Renal pelvis (tissue), 4 donors: Measurements from ENCODE around the gene SSTR5. TPM values are rescaled to one million over a fixed set of nuclear protein-coding genes. Genes with fewer than 3 reads are reported as not detected.

Experiments
- DNase-seq: peaks from one replicate; pipeline ENCODE4 v3.0.0-alpha.2; 2013
- polyA plus RNA-seq, 3 donors: library from polyadenylated mRNA; unstranded; fragments of 120-200 nt; gene quantifications; one replicate each; pipeline ENCODE4 v1.2.1, GENCODE V29; 2013; ENCODE audit not compliant: insufficient read length in 3 of 3

SSTR5 gene
- polyA plus RNA-seq, 3 donors, result 0.16 to 0.43 (median 0.17) TPM

DNA sequence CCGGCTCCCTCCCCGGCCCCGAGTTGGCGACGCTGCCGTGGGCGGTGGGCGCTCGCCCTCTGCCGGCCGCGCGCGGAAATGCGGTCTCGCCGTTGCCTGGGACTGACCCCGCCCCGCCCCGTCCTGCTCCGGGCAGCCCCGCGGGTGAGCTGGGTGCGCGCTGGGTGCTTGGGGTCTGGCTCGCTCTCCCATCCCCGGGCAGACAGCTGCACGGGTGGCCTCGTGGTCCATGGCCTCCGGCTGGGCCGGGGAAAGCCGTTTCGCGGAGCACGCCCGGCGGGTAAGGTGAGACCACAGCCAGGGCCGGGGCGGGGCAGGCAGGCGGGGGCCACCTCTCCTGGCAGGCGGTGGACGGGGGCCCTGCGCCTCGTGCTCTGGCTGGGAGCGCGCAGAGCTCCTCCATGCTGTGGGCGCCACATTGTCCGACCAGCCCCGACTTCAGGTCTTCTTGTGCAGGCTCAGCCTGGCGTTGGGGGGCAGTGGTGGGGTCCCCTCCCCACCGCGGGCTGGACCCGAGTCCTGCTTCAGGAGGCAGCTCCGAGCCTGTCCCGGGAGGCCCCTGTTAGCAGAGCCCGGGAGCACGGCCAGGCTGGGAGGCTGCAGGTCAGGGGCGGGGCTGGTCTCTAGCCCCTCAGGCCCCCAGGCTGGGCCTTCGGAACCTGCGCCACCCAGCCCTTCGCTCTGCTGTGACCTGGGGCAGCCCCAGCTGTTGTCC is 30.5 kb downstream of the SSTR5 start:
- DNase-seq, result no peak

DNA sequence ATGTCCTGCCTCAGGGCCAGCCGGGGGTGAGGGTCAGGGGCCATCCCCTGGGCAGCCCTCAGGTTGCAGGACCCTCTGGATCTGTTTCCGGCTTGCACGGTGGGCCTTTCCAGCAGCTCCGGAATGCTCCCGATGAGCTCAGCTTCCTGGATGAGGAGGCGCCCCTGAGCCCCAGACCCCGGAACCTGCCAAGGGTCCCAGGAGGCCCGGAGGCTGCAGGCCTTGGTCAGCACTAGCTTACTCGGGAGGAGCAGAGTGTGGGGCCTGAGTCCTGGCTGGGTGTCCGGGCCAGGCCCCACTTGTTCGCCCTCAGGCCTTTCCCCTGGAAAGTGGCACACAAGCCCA is 31.1 kb downstream of the SSTR5 start:
- no peak for DNase-seq

DNA sequence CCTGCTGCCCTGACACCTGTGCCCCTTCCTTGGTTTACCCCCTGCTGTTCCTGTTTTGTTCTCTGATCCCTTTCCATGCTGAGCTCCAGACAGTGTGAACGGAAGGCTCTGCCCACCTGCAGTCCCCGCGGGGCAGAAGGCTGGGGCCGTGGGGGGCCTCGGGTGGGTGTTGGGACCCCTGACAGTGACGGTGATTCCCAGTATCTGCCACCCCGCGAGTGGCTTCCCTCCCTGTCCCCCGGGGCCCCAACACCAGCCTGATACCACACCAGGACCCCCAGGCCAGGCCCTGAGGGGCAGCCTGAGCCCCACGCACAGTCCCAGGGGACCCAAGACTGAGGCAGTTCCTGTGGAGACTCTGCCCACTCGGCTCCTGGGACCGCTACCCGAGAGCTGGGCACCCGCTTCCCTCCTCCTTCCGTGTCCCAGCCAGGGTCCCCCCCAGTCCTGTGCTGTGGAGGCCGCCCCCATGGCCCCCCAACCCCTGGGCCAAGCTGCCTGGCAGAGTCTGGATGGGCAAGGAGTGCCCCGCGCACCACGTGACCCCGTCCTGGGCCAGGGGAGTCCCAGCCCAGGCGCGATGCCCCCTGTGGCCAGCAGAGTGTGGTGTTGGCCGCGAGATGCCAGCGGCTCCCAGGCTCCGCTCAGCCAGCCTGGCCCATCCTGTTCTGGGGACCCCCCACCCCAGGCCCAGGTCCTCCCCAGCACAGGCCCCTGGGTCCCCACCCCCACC is 33.5 kb downstream of the SSTR5 start:
- no peak for DNase-seq

DNA sequence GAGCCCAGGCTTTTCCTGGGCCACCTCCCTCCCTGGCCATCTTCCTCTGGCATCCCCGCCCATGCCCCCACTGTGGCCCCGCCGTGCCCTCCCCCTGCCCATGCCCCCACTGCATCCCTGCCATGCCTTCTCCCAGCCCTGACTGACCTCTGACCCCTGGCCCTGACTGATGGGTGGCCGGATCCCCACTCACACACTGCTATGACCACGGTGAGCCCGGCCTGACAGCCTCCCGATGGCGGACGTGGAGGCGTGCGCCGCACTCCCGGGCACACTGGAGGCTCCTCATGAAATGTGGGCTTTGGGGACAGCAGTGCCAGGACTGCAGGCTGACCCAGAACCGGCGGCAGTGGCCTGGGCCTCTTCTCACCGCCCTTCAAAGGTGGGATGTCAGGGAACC is 34.1 kb downstream of the SSTR5 start:
- DNase-seq, result no peak

DNA sequence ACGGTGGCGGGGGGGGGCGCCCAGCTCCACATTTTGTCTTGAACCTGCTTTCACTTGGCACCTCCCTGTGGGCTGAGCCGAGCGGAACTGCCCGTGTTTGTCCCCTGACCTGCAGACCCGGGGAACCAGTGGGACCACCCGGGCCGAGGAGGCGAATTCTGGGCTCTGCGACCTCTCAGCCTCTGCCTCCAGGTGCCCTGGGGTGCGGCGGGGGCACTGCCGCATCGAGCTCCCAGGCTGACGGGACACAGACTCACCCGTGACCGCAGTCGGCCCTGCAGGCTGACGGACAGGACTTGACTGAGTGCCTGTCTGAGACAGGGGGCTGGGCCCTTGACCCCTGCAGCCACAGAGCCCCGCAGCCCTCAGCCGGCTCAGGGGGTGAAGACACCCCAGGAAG is 34.6 kb downstream of the SSTR5 start:
- no peak for DNase-seq

DNA sequence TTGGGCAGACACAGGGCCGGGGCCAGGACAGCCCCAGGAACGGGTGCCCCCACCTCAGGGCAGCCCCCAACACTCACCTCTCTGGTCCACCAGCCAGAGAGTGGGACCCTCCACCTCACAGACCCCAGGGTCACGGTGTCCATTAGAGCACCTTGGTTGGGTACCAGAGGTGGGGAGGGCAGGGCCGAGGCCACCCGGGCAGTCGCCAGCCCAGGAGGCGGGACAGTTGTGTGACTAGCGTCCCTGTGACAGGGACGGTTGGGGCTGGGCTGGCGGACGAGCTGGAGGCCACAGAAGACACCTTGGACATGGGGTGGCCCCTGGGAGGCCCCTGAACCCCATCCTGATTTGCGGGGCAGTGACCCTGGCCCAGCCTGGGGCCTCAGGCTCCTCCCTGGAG is 35.2 kb downstream of the SSTR5 start:
- no peak for DNase-seq

DNA sequence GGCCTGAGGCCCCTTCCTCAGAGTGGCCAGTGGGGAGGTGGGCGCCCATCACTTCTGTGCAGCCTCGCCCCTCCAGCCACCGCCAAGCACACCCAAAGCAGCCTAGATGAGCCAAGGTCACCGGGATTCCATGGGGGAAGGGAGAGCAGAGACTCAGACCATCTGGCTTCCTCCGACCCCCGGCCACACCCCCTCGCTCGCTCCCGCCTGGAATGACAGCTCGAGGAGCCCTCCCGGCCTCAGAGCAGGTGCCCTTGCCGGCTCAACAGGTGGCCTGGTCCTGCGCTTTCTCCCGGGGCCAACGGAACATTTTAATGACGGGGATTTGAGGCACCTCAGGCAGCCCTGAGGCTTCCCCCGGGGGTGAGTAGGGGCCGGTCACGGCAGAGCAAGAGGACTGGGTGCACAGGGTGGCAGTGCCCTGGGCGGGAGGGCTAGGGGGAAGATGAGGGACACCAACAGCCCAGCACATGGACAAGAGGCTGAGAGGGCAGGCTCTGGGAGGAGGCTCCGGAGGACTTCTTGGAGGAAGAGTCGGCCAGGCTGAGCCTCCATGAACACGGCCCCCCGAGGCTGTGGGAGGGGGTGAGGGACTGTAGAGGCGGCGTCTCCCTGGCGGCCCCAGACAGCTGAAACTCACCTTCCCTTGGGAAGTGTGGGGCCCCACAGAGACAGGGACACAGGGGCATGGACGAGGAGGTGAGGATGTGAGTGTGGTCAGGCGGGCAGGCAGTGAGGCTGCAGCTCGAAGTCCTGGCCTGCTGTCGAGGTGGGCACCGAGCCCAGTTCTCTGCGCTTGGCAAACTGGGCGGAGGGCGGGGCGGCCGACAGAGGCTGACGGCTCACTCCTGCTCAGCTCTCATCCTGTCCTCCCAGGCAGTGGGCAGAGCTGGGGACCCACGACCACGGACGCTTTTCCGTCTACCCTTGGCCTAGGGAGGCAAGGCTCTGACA is 36.0 kb downstream of the SSTR5 start:
- DNase-seq, result no peak

DNA sequence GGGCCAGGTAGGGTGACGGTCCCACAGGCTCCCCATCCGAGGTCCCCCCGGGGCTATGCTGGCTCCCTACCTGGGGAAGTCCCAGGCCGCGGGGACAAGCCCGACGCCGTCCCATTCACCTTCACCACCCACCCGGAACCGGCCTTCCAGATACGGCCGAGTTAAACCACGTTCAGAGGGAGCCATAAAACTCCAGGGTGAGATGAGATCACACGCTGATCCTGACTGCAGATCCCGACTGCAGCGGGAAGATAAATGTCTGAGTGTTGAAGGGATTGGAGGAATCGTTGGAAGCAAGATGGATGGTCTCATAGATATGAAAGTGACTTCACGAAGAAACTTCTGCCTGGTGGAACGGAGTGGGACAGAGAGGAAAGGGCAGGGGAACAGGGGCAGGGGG is 37.1 kb downstream of the SSTR5 start:
- no peak for DNase-seq

DNA sequence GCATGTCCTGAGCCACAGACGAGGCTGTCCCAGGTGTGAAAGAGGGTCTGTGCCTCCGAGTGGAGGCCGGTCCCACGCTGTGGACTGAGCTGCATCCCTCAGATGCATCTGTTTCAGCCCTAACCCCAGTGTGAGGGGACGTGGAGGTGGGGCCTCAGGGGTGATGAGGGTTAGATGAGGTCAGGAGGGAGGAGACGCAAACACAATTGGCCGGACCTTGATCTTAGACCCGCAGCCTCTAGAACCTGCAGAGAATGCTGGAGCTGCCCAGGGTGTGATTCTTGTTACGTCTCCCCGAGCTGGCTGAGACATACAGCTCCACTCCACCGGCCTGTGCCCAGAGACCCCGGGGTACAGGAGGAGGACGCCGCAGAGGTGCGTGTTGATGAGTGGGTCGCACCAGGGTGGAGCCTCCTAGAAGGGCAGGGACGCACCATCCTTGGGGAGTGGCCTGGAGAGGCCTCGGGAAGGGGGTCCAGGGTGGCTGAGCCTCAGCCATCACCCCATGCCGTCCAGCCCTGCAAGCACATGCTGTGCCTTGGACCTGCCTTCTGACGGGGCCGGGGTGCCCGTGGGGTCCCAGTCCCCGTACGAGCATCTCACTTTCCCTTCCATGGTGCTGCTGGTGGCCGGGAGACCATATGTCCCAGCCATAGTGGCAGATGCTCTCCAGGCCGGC is 40.1 kb downstream of the SSTR5 start:
- no peak for DNase-seq

DNA sequence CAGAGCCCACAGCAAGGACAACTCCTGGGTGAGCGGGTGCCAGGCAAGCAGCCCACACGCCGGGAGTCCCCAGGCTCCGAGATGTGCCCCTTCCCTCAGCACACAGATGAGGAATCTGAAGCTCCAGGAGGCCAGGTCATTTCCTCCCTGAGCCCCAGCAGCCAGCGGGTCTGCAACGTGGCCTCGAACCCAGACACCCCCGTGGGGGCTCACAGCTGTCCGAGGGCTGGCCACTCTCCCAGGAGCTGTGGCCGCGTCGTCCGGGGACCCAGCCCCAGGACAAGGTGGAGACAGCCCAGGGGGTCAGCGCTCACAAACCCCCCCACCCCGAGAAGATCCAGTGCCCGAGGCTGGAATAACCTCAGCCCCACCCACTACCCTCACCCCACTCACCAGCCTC is 40.9 kb downstream of the SSTR5 start:
- DNase-seq, result no peak

DNA sequence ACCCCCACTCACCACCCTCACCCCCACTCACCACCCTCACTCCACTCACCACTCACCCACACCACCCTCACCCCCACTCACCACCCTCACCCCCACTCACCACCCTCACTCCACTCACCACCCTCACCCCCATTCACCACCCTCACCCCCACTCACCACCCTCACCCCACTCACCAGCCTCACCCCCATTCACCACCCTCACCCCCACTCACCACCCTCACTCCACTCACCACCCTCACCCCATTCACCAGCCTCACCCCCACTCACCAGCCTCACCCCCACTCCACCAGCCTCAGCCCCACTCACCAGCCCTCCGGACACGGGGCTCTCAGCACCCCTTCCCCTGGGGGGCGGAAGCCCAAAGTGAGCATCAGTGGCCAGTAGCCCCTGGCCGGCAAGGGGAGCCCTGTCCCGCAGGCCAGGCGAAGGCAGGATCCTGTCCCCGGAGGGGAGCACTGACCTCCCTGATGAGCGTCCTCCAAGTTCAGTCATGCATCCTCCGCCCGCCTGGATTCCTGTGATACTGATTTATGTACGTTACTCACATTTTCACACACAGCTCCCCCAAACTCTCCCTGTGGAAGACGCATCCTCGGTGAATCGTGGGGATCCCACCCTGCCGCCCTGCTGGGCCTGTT is 41.5 kb downstream of the SSTR5 start:
- DNase-seq, result no peak

DNA sequence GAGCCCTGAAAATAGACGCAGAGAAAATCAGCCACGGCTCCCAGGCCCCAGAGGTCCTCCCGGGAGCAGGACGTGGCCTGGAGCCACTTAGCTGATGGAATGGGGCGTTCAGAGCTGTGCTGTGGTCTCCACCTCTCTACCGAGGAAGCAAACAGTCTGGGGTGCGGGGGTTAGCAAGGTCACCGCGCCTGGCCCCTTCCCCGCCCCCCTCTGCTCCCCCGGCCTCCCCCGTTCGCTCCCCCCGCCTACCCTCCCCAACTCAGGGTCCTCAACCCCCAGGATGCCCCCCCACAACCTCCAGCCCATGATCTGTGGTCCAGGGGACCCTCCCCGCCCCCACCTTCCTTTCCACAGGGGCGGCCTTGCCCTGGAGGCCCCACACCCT is 44.1 kb downstream of the SSTR5 start:
- DNase-seq, result no peak

DNA sequence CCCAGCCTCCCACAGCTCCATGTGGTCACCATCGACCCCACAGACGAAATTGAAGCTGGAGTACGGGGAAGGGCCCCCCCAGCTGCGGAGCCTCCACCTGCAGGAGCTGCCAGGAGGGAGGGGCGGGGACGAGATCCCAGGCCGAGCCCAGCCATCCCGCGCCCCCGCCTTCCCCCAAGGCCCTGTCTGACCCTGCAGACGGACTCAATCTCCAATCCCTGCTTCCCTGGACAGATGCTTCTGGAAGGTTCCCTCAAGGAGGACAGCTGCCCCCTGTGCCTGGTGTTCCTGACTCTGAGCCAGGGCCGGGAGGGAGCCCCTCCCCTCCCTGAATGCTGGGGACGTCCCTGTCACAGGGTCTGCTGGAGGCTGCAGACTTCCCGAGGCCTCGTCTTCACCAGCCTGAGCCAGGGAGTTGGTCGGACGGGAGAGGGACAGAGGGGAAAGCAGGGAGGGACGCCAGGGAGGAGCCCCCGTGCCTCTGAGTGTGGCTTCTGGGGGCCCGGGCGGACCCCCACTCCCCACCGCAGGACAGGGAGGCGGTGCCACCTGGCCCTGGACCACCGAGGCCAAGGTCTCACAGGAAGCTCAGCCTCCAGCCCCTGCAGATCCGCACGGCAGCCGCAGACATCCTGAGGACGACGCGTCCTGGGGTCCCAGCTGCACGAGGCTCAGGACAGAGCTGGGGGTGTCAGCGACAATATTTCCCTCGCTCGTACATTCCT is 44.8 kb downstream of the SSTR5 start:
- no peak for DNase-seq

DNA sequence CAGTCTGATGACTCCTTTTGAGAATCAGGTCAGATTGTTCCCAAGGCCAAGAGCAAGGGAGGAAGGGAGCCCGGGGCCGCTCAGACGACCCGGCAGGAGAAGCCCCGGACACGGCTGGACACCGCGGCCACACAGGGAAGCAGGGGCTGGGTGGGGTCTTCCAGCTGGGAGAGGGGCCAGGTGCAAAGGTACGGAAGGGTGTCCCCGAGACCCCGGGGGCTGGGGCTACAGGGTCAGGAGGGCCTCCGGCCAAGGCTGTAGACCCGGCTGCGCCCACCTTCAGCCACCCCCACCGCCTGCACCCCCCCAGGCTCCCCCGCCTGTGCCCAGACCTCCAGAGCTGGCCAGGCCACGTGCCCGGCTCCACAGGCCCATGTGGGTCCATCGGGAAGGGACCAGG is 45.4 kb downstream of the SSTR5 start:
- no peak for DNase-seq

DNA sequence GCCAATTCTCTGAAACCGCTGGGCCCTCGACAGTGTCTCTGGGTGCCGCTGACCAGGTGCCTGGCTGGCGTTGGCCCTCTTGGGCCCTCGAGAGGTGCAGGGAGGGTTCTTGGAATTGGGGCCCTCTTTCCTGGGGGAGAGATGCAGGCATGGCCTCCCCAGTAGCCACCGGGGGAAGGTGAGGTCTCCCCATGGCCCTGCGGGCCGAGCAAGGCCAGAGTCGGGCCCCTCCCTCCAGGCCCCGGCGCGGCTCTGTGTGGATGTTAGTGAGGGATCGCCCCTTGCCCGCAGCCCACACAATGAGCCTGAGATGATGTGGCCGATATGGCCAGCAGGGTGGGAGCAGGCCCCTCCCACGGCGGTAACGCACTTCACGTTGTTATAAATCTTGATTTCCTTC is 46.6 kb downstream of the SSTR5 start:
- no peak for DNase-seq

DNA sequence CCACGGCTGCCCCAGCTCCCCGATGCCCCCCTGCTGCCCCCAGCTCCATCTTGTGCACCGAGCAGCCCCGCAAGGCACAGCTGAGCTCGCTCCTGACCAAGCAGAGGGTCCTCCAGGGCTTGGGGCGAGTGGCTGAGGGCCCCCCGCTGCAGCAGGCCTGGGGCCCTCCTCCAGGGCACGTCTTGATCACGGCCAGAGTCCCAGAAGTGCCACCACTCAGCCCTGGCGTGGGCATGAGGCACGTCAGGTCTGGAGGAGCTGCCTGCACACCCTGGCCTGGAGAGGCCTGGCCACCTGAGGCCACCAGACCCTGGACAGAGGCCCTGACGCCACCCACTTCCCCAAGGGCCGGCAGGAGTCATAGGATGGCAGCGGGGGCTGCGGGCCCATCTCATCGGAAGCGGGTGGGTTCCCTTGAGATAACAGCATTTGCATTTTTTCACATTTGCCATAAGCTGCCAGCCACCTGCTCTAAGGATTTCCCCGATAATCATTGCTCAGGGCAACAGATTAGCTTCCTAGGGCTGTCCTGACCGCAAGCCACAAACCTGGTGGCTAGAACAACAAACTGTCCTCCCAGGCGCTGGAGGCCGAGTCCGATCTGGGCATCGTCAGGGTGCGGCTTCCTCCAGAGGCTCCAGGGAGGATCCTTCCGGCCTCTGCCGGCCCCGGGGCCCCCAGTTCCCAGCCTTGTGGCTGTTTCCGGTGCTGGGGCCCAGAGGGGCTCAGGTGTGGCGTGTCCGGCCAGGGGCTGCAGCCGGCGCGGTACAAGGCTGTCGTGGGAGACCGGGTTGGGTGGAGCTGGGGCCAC is 47.4 kb downstream of the SSTR5 start:
- no peak for DNase-seq

DNA sequence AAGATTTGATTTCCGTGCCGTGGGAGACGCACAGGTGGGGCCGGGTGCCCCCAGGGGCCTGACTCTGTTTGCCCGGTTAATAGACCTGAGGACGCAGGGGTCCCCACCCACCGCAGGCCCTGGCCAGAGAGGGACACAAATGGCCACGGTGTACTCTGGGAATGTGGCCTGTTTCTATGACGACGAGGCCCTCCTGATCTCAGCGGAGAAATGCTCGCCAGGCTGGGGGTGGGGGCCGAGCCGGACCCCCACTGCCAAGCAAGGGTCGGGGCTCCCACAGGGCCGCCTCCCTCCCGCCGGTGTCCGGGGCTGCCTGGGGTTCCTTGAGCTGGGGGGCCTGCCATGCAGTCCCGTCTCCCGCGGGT is 48.0 kb downstream of the SSTR5 start:
- DNase-seq, result no peak

DNA sequence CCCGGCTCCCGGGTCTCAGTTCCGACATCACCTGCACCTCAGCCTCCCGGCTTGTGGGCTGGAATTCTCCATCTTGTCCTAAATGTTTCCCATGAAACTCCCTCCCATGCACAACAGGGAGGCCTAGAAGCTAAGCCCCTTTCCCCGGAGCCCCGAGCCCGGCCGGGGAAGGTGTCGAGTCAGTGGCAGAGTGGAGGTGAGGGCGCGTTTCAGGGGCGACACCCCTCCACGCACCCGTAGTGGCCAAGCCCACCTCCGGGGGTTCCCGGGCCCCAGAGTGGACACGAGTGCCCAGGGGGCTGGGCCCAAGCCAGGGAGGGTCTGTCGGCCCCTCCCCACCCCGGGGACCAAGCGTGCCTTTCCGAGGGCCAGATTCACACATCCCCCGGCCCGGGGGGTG is 48.5 kb downstream of the SSTR5 start:
- DNase-seq, result no peak

DNA sequence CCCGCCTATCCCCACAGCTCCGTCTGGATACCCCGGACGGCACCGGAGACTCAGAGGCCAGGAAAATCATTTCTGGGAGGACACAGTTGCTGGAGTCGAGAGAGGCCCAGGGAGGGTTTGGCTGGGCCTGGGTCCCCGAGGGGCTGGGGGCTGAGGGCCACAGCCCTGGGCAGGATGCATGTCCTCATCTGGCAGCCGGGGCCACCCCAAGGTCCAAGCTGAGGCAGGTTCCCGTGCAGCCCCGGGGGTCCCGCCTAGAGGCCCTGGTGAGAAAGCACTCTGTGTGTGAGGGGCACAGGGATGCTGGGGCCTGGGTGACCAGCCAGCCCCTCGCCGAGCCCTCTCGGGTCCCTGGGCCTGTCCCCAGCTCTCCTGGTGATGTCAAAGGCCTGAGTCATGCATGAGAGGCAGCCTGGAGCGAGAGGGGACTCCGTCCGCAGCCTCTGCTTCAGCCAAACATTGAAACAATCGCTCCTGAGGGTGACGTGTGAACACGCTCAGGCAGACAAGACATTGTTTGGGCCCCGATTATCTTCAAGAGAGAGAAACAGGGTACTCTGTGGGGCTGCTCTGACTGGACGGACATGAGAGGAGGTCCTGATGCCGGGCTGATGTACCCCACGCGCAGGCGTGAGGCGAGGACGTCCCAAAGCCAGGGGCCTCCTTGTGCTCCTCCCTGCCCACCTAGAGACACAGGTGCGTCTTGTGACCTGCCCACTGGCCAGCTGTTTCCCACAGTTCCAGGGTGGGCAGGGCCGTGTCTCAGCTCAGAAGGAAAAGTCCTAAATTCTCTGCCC is 49.3 kb downstream of the SSTR5 start:
- DNase-seq, result no peak
